Measurements from ENCODE around the gene KIAA0319L. TPM values are rescaled to one million over a fixed set of nuclear protein-coding genes. Genes with fewer than 3 reads are reported as not detected.

The KIAA0319L gene
- total RNA-seq, 2 donors from 2014 or later: 68.4 to 77.6 TPM

DNA sequence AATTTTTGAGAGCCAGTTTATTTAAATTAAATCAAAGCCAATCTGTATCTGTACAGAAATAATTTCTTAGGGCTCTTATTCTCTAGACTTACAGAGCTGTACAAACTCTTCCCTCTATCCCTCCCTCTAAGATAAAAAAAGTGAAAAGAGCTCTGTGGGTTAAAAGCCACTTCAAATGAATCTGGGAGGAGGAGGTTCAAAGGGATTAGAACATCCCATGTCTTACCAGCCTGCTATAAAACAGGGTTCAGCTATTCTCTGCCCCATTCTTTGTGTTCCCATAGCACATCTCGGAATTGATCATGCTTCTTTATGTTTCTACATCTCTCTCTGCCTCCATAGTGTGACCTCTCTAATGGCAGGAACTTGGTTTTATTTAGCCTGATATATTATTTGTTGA, 19.4 kb downstream of the KIAA0319L start:
- no peak overlapping the region for H3K4me3 Mint-ChIP-seq
- peak overlapping the region; percentile 50 for H3K27ac Mint-ChIP-seq
- peaks cover 63% of the 10 kb centered on the region for H3K4me1 Mint-ChIP-seq
- peaks cover 22% of the 10 kb centered on the region for H3K36me3 Mint-ChIP-seq (ENCODE audit: low read depth)
- no peaks in the 10 kb centered on the region for H3K9me3 Mint-ChIP-seq
- H3K9me3 ChIP-seq (ENCODE audit: control insufficient read depth, low read length): peaks cover 5% of the 10 kb centered on the region
- TF ChIP-seq, protein P1, sequence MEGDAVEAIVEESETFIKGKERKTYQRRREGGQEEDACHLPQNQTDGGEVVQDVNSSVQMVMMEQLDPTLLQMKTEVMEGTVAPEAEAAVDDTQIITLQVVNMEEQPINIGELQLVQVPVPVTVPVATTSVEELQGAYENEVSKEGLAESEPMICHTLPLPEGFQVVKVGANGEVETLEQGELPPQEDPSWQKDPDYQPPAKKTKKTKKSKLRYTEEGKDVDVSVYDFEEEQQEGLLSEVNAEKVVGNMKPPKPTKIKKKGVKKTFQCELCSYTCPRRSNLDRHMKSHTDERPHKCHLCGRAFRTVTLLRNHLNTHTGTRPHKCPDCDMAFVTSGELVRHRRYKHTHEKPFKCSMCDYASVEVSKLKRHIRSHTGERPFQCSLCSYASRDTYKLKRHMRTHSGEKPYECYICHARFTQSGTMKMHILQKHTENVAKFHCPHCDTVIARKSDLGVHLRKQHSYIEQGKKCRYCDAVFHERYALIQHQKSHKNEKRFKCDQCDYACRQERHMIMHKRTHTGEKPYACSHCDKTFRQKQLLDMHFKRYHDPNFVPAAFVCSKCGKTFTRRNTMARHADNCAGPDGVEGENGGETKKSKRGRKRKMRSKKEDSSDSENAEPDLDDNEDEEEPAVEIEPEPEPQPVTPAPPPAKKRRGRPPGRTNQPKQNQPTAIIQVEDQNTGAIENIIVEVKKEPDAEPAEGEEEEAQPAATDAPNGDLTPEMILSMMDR (conservative IDR thresholded peaks at IDR 0.05): no peak
- no peak overlapping the region for H3K9ac ChIP-seq (ENCODE audit: extremely low read depth, low read length, poor library complexity, severe bottlenecking)
- H3K4me3 ChIP-seq (ENCODE audit: low read length): no peak overlapping the region
- 90 to 91% methylated on average over 1 of the region's 1 CpG for WGBS, 2 experiments (ENCODE audit: insufficient coverage in 1 of 2, insufficient read length in 1 of 2)
- no peaks in the 10 kb centered on the region for H3K27me3 ChIP-seq (ENCODE audit: control insufficient read depth, insufficient read depth, low read length, poor library complexity, severe bottlenecking)
- H3K4me1 ChIP-seq (ENCODE audit: control insufficient read depth, insufficient read depth, low read length): peaks cover 2% of the 10 kb centered on the region
- H3K27me3 Mint-ChIP-seq (ENCODE audit: insufficient read depth): no peaks in the 10 kb centered on the region
- DNase-seq: no peak
- H3K27ac ChIP-seq (ENCODE audit: low read depth, low read length): no peak overlapping the region
- H3K36me3 ChIP-seq (ENCODE audit: control insufficient read depth, insufficient read depth, low read length): peaks cover 28% of the 10 kb centered on the region

- Histone ChIP-seq H3K4me1 (ENCODE audit: control insufficient read depth, insufficient read depth, low read length) (peaks cover 6% of the 10 kb centered on the region), H3K9ac (ENCODE audit: extremely low read depth, low read length, poor library complexity, severe bottlenecking) (no peak overlapping the region), H3K9me3 (ENCODE audit: control insufficient read depth, low read length) (peaks cover 16% of the 10 kb centered on the region), H3K27ac (ENCODE audit: low read depth, low read length) (no peak overlapping the region), H3K36me3 (ENCODE audit: control insufficient read depth, insufficient read depth, low read length) (peaks cover 25% of the 10 kb centered on the region), H3K27me3 (ENCODE audit: control insufficient read depth, insufficient read depth, low read length, poor library complexity, severe bottlenecking) (no peaks in the 10 kb centered on the region), H3K4me3 (ENCODE audit: low read length) (no peak overlapping the region)
- Mint-ChIP-seq H3K4me1 (peaks cover 59% of the 10 kb centered on the region), H3K9me3 (peaks cover 1% of the 10 kb centered on the region), H3K27ac (peak overlapping the region; percentile 55), H3K27me3 (ENCODE audit: insufficient read depth) (no peaks in the 10 kb centered on the region), H3K4me3 (no peak overlapping the region), H3K36me3 (ENCODE audit: low read depth) (peaks cover 27% of the 10 kb centered on the region)
- TF ChIP-seq, protein P1 (conservative IDR thresholded peaks at IDR 0.05): no peak
- DNase-seq: no peak
- WGBS, 2 experiments (ENCODE audit: insufficient coverage in 1 of 2, insufficient read length in 1 of 2): 80 to 100% methylated on average over 1 to 2 of the region's 2 CpGs
Observed at GRCh38 chr1:35536556-35537162, 20.5 kb downstream of the KIAA0319L start.

GRCh38 chr1:35535243-35535642, 22.0 kb downstream of the KIAA0319L start:
- peaks cover 35% of the 10 kb centered on the region for H3K36me3 Mint-ChIP-seq (ENCODE audit: low read depth)
- TF ChIP-seq, protein P1 (conservative IDR thresholded peaks at IDR 0.05): no peak
- no peaks in the 10 kb centered on the region for H3K27me3 Mint-ChIP-seq (ENCODE audit: insufficient read depth)
- no peak overlapping the region for H3K4me3 ChIP-seq (ENCODE audit: low read length)
- H3K27ac Mint-ChIP-seq: peak overlapping the region; percentile 14
- no peak overlapping the region for H3K4me3 Mint-ChIP-seq
- peaks cover 30% of the 10 kb centered on the region for H3K9me3 ChIP-seq (ENCODE audit: control insufficient read depth, low read length)
- H3K9me3 Mint-ChIP-seq: peaks cover 10% of the 10 kb centered on the region
- DNase-seq: no peak
- H3K9ac ChIP-seq (ENCODE audit: extremely low read depth, low read length, poor library complexity, severe bottlenecking): no peak overlapping the region
- peaks cover 6% of the 10 kb centered on the region for H3K4me1 ChIP-seq (ENCODE audit: control insufficient read depth, insufficient read depth, low read length)
- peaks cover 32% of the 10 kb centered on the region for H3K36me3 ChIP-seq (ENCODE audit: control insufficient read depth, insufficient read depth, low read length)
- H3K4me1 Mint-ChIP-seq: peaks cover 59% of the 10 kb centered on the region
- no peaks in the 10 kb centered on the region for H3K27me3 ChIP-seq (ENCODE audit: control insufficient read depth, insufficient read depth, low read length, poor library complexity, severe bottlenecking)
- H3K27ac ChIP-seq (ENCODE audit: low read depth, low read length): no peak overlapping the region
